PC-3 (cell line): ENCODE measurements around the gene INPP5K. TPM values are rescaled to one million over a fixed set of nuclear protein-coding genes. Genes with fewer than 3 reads are reported as not detected.
"Not testable (repeated sequence)": the region's sequence is repeated elsewhere in the genome, so short reads cannot be mapped to it uniquely, and the experiment has no call there.

Experiments
- ATAC-seq: fragments of 200-7000 bp; cut with Tn5 transposase; 2 replicates; pipeline ENCODE4 v1.9.1; 2020; ENCODE audit warnings: mild to moderate bottlenecking, moderate library complexity
- BruUV-seq: library from RNA; stranded (reverse); fragments of 400-500 nt; replicated peaks from 2 replicates; lab custom pipeline; 2021; lab: Mats Ljungman, UMichigan
- CTCF ChIA-PET: fragments of 300-600 bp; sonication (Branson Sonifier 250); formaldehyde crosslinking; loops from one replicate; lab custom pipeline; 2022; ENCODE audit warnings: antibody characterized with exemption; lab: Charles Lee
- POLR2A ChIA-PET: fragments of 300-600 bp; sonication (Branson Sonifier 250); formaldehyde crosslinking; loops from one replicate; lab custom pipeline; 2022; ENCODE audit warnings: antibody characterized with exemption; ENCODE audit not compliant: unreplicated experiment; lab: Charles Lee
- DNase-seq: peaks from one replicate; pipeline ENCODE4 v3.0.0-alpha.2; 2015
- H2AFZ ChIP-seq: fragments of 300-600 bp; sonication (generic); 2 replicates; pipeline ENCODE4 v1.6.0; 2016; ENCODE audit warnings: antibody characterized with exemption, low read length
- H3F3A ChIP-seq: fragments of 300-600 bp; sonication (generic); one replicate; pipeline ENCODE4 v1.6.0; 2017; ENCODE audit warnings: antibody characterized with exemption, low read length, control low read depth, mild to moderate bottlenecking; ENCODE audit not compliant: unreplicated experiment
- H3K27ac ChIP-seq: fragments of 300-600 bp; sonication (generic); 2 replicates; pipeline ENCODE4 v1.5.1; 2016; ENCODE audit warnings: mild to moderate bottlenecking, low read length
- H3K27me3 ChIP-seq: fragments of 300-600 bp; sonication (generic); 2 replicates; pipeline ENCODE4 v1.6.1; 2016; ENCODE audit warnings: low read length, mixed read lengths
- H3K36me3 ChIP-seq: fragments of 300-600 bp; sonication (generic); 2 replicates; pipeline ENCODE4 v1.6.1; 2016; ENCODE audit warnings: low read depth, mixed run types, low read length, mixed read lengths
- H3K4me1 ChIP-seq: fragments of 300-600 bp; sonication (generic); 2 replicates; pipeline ENCODE4 v1.5.1; 2016; ENCODE audit warnings: low read length; ENCODE audit not compliant: insufficient read depth
- H3K4me2 ChIP-seq: fragments of 300-600 bp; sonication (generic); 2 replicates; pipeline ENCODE4 v1.6.0; 2016; ENCODE audit warnings: low read length
- H3K4me3 ChIP-seq: fragments of 300-600 bp; sonication (generic); 2 replicates; pipeline ENCODE4 v1.5.1; 2016; ENCODE audit warnings: mild to moderate bottlenecking, low read length, mixed read lengths
- H3K79me2 ChIP-seq: fragments of 300-600 bp; sonication (generic); 2 replicates; pipeline ENCODE4 v1.6.1; 2017; ENCODE audit warnings: low read length, mixed read lengths
- H3K9ac ChIP-seq: fragments of 300-600 bp; sonication (generic); 2 replicates; pipeline ENCODE4 v1.6.0; 2016; ENCODE audit warnings: mild to moderate bottlenecking, low read length
- H3K9me2 ChIP-seq: fragments of 300-600 bp; sonication (generic); replicated peaks from 2 replicates; pipeline ENCODE4 v1.6.1; 2016; ENCODE audit warnings: mixed run types, low read length, mixed read lengths
- H3K9me3 ChIP-seq: fragments of 300-600 bp; sonication (generic); 2 replicates; pipeline ENCODE4 v1.6.1; 2016; ENCODE audit warnings: low read length, mixed read lengths
- H4K20me1 ChIP-seq: fragments of 300-600 bp; sonication (generic); 2 replicates; pipeline ENCODE4 v1.6.1; 2016; ENCODE audit warnings: low read length, mixed read lengths
- EZH2 ChIP-seq: fragments of 300-600 bp; sonication (generic); IDR thresholded peaks from one replicate; pipeline ENCODE4 v1.6.1; 2017; ENCODE audit warnings: antibody characterized with exemption, mild to moderate bottlenecking, low read length; ENCODE audit not compliant: unreplicated experiment
- EZH2phosphoT487 ChIP-seq: fragments of 300-600 bp; sonication (generic); IDR thresholded peaks from 2 replicates; pipeline ENCODE4 v1.6.1; 2018; ENCODE audit warnings: mild to moderate bottlenecking, antibody characterized with exemption, low read length, borderline replicate concordance
- intact Hi-C: fragments of 100-400 bp; cut with micrococcal nuclease; formaldehyde crosslinking; loops from 2 replicates; pipeline ENCODE4 v1.9.0; 2023
- total RNA-seq: library from RNA; depleted of rRNA; stranded (reverse); fragments of >200 nt; gene quantifications from 2 replicates; pipeline ENCODE4 v1.2.3, GENCODE V29; 2014
- TF ChIP-seq, protein P1 (sequence below): fragments of 300-600 bp; sonication (generic); conservative IDR thresholded peaks from 2 replicates; pipeline ENCODE4 v1.5.1; 2017; ENCODE audit warnings: antibody characterized with exemption, low read depth, mild to moderate bottlenecking, low read length

Gene INPP5K
- total RNA-seq, 1 experiment from 2014 or later, result 52.6 TPM

DNA sequence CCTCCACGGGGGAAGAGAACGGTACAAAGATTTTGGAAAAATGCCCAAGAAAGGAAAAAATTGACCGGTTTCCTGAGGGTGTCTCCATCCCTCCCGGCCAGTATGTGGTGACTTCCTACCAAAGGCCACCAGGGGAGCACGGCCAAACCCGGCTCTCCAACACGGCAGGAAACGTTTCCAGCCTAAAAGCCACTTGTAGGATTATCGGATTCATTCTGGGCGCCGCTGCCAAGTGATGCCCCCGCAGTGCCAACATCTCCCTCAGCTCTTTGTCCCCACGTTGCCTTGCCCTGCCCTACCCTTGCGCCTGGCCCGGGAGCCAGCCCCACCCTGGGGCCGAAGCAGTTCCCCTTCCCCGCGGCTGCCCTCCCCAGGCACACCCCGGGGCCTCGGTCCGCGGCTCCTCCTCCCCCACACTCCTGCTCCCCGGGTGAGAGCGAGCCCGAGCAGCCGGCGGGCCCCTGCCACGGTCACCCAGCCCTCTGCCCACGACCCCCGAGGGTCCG lies 61.1 kb downstream of the INPP5K start:
- no peaks in the 10 kb centered on the region for H3K27me3 ChIP-seq

GRCh38 chr17:1454541-1454940 lies 61.9 kb downstream of the INPP5K start:
- Histone ChIP-seq H3K9ac (peak overlapping the region; percentile 97), H3K79me2 (peaks cover 65% of the 10 kb centered on the region), H3K9me3 (no peaks in the 10 kb centered on the region), H3F3A (no peaks in the 10 kb centered on the region), H3K9me2 (no peaks in the 10 kb centered on the region), H4K20me1 (peaks cover 16% of the 10 kb centered on the region), H3K27ac (no peak overlapping the region), H3K36me3 (peaks cover 5% of the 10 kb centered on the region; the same call in 1 of the 2 replicates), H3K4me1 (peaks cover 4% of the 10 kb centered on the region; the same call in 1 of the 2 replicates), H2AFZ (no peak overlapping the region), H3K4me2 (peak overlapping the region; percentile 93), H3K27me3 (no peaks in the 10 kb centered on the region), H3K4me3 (peak overlapping the region; percentile 88)
- ChIA-PET POLR2A (interaction anchor here (0.6 kb wide), 1 partner anchor 122 kb away, joined by 3 read pairs; no protein-coding TSS in a partner anchor), CTCF (no interaction called here)
- TF ChIP-seq EZH2phosphoT487, result no peak
- TF ChIP-seq, protein P1, sequence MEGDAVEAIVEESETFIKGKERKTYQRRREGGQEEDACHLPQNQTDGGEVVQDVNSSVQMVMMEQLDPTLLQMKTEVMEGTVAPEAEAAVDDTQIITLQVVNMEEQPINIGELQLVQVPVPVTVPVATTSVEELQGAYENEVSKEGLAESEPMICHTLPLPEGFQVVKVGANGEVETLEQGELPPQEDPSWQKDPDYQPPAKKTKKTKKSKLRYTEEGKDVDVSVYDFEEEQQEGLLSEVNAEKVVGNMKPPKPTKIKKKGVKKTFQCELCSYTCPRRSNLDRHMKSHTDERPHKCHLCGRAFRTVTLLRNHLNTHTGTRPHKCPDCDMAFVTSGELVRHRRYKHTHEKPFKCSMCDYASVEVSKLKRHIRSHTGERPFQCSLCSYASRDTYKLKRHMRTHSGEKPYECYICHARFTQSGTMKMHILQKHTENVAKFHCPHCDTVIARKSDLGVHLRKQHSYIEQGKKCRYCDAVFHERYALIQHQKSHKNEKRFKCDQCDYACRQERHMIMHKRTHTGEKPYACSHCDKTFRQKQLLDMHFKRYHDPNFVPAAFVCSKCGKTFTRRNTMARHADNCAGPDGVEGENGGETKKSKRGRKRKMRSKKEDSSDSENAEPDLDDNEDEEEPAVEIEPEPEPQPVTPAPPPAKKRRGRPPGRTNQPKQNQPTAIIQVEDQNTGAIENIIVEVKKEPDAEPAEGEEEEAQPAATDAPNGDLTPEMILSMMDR, result no peak
- TF ChIP-seq EZH2, result no peak
- intact Hi-C loops, result loop anchor here (10.0 kb wide), 1 partner anchor 90 kb away; no protein-coding TSS in a partner anchor
- no TSS peak for BruUV-seq
- DNase-seq (no peak), ATAC-seq (no peak)

More for the DNA sequence above, 61.1 kb downstream of the INPP5K start:
- H3K4me1 ChIP-seq, result peaks cover 11% of the 10 kb centered on the region
- H3K36me3 ChIP-seq, result peaks cover 5% of the 10 kb centered on the region; the same call in 1 of the 2 replicates
- peak; percentile 44 for ATAC-seq
- peaks cover 57% of the 10 kb centered on the region for H3K79me2 ChIP-seq
- H3F3A ChIP-seq, result peaks cover 3% of the 10 kb centered on the region
- CTCF ChIA-PET, result no interaction called here
- TF ChIP-seq, protein P1, result peak; percentile 42
- TF ChIP-seq EZH2phosphoT487, result no peak
- no peaks in the 10 kb centered on the region for H3K9me2 ChIP-seq
- POLR2A ChIA-PET, result no interaction called here
- H3K4me3 ChIP-seq, result peak overlapping the region; percentile 88
- H2AFZ ChIP-seq, result no peak overlapping the region; the same call in 1 of the 2 replicates
- intact Hi-C loops, result loop anchor here (10.0 kb wide), 1 partner anchor 91 kb away; no protein-coding TSS in a partner anchor
- H3K9me3 ChIP-seq, result no peaks in the 10 kb centered on the region
- H3K27ac ChIP-seq, result peak overlapping the region; percentile 68
- H3K4me2 ChIP-seq, result peak overlapping the region; percentile 93
- BruUV-seq, result no TSS peak
- peaks cover 16% of the 10 kb centered on the region for H4K20me1 ChIP-seq
- DNase-seq, result peak; percentile 60
- H3K9ac ChIP-seq, result peak overlapping the region; percentile 97

DNA sequence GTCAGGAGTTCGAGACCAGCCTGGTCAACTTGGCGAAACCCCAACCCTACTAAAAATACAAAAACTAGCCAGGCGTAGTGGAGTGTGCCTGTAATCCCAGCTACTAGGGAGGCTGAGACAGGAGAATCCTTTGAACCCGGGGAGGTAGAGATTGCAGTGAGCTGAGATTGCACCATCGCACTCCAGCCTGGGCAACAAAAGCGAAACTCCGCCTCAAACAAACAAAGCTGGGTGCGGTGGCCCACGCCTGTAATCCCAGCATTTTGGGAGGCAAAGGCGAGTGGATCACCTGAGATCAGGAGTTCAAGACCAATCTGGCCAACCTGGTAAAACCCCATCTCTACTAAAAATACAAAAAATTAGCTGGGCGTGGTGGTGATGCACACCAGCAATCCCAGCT lies 62.7 kb downstream of the INPP5K start:
- CTCF ChIA-PET, H3K4me1 ChIP-seq, BruUV-seq, DNase-seq, H3K9ac ChIP-seq, H3K9me3 ChIP-seq, H2AFZ ChIP-seq, H3K36me3 ChIP-seq, ATAC-seq, H3K4me3 ChIP-seq, H3F3A ChIP-seq, POLR2A ChIA-PET, H3K9me2 ChIP-seq, H3K27ac ChIP-seq, H3K27me3 ChIP-seq, H3K4me2 ChIP-seq: not testable (repeated sequence)
- Histone ChIP-seq H4K20me1 (peaks cover 16% of the 10 kb centered on the region), H3K79me2 (peaks cover 73% of the 10 kb centered on the region)
- intact Hi-C loops, result loop anchor here (10.0 kb wide), 1 partner anchor 89 kb away; no protein-coding TSS in a partner anchor
